Chondrocyte (in vitro differentiated cells): ENCODE measurements around the gene FGA. TPM values are rescaled to one million over a fixed set of nuclear protein-coding genes. Genes with fewer than 3 reads are reported as not detected.

Experiments
- DNase-seq: peaks from one replicate; pipeline ENCODE4 v3.0.0; 2021; ENCODE audit warnings: mixed read lengths, low spot score
- H3K27ac Mint-ChIP-seq: one replicate; pipeline ENCODE4 v1.8.0; 2021; ENCODE audit warnings: mild to moderate bottlenecking, moderate library complexity, mixed read lengths; ENCODE audit not compliant: unreplicated experiment
- H3K27me3 Mint-ChIP-seq: 2 replicates; pipeline ENCODE4 v1.8.0; 2021; ENCODE audit warnings: low read depth, mixed read lengths
- H3K36me3 Mint-ChIP-seq: 2 replicates; pipeline ENCODE4 v1.8.0; 2021; ENCODE audit warnings: low read depth, mixed read lengths
- H3K4me1 Mint-ChIP-seq: 2 replicates; pipeline ENCODE4 v1.8.0; 2021; ENCODE audit warnings: low read depth, mild to moderate bottlenecking, mixed read lengths
- H3K4me3 Mint-ChIP-seq: one replicate; pipeline ENCODE4 v1.8.0; 2021; ENCODE audit warnings: mild to moderate bottlenecking, moderate library complexity, mixed read lengths; ENCODE audit not compliant: unreplicated experiment
- H3K9me3 Mint-ChIP-seq: 2 replicates; pipeline ENCODE4 v1.8.0; 2021; ENCODE audit warnings: low read depth, mixed read lengths
- total RNA-seq: library from RNA; stranded (reverse); gene quantifications from 3 replicates; pipeline ENCODE4 v1.2.1, GENCODE V29; 2021
- TF ChIP-seq, protein P1 (sequence below): fragments of 200-600 bp; sonication (generic); IDR thresholded peaks from 2 replicates; pipeline ENCODE4 v1.5.0; 2021; ENCODE audit warnings: antibody characterized with exemption, mild to moderate bottlenecking, moderate library complexity

FGA gene
- total RNA-seq, 1 donor from 2014 or later = not detected

DNA sequence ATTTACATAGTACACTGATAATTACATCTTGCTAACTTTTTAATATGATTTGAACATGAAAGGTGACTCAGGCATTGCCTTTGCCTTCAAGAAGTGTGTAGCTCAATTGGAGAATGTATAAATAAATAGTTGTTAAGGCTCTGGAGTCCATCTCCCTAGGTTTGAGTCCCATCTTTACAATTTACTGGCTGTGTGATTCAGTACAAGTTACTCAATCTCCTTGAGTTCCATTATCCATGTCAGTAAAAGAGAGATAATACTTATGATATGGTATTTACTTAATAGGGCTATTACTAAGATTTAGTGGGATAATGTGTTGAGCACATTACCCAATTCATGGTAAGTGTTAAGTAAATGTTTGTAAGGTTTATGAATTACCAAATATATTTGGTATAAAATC lies 23.8 kb upstream of the FGA start:
- H3K4me1 Mint-ChIP-seq = peaks cover 2% of the 10 kb centered on the region
- DNase-seq = no peak
- no peak overlapping the region for H3K27ac Mint-ChIP-seq
- H3K9me3 Mint-ChIP-seq = no peaks in the 10 kb centered on the region
- H3K27me3 Mint-ChIP-seq = peaks cover 33% of the 10 kb centered on the region
- no peak overlapping the region for H3K4me3 Mint-ChIP-seq
- TF ChIP-seq, protein P1, sequence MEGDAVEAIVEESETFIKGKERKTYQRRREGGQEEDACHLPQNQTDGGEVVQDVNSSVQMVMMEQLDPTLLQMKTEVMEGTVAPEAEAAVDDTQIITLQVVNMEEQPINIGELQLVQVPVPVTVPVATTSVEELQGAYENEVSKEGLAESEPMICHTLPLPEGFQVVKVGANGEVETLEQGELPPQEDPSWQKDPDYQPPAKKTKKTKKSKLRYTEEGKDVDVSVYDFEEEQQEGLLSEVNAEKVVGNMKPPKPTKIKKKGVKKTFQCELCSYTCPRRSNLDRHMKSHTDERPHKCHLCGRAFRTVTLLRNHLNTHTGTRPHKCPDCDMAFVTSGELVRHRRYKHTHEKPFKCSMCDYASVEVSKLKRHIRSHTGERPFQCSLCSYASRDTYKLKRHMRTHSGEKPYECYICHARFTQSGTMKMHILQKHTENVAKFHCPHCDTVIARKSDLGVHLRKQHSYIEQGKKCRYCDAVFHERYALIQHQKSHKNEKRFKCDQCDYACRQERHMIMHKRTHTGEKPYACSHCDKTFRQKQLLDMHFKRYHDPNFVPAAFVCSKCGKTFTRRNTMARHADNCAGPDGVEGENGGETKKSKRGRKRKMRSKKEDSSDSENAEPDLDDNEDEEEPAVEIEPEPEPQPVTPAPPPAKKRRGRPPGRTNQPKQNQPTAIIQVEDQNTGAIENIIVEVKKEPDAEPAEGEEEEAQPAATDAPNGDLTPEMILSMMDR = no peak
- H3K36me3 Mint-ChIP-seq = no peaks in the 10 kb centered on the region

DNA sequence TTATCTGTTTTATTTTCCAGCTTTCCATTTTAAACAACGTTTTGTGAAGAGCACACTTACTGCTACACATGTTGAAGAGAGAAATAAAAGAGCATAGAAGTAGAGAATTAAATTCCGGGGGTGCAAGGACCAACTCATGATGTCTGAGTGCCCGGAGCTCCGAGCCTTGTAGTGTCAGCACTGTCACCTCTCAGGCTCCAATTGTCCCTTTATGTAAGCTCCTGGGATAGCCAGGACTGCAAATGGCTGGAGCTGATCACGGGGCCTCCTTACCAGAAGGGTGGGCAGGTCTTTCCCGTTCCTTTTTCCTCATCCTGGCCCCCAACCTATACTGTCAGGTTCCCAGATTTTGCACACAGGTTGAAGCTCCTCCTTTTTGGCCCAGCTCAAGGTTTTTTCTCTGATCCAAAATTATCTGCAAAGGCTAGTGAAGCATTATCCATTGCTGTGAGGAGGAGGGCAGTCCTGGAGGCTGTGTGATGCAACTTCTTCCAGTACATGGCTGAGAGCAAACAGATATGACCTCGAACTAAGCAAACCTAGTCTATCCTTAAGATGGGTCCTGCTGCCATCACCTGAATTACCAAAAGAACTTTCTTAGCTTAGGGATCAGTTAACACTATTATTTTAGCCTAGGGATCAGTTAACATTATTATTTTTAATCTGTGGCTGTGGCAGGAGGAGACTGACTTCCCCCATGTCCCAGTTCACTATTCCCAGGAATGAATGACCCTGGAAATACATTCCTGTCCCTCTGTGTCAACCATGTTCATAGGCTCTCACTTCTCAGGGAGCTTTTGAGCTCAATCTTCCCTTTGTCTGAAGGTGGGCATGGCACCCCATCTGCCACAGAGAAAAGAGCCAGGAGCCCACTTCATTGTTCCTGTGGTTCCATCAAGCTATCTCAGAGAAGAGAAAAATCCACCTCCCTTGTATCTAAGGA lies 22.2 kb upstream of the FGA start, which contains the start of gene FGG:
TSS of gene FGG (minus strand) at position 185 of the 943 bp plus-strand sequence. CDS start at position 138, 47 bp downstream.
- Mint-ChIP-seq H3K27me3 (peaks cover 43% of the 10 kb centered on the region), H3K4me3 (no peak within 1 kb of the TSS), H3K27ac (peak within 1 kb of the TSS; percentile 14), H3K36me3 (no peaks in the 10 kb centered on the region), H3K4me1 (peaks cover 2% of the 10 kb centered on the region), H3K9me3 (no peaks in the 10 kb centered on the region)
- TF ChIP-seq, protein P1 = no peak
- no peak for DNase-seq

DNA sequence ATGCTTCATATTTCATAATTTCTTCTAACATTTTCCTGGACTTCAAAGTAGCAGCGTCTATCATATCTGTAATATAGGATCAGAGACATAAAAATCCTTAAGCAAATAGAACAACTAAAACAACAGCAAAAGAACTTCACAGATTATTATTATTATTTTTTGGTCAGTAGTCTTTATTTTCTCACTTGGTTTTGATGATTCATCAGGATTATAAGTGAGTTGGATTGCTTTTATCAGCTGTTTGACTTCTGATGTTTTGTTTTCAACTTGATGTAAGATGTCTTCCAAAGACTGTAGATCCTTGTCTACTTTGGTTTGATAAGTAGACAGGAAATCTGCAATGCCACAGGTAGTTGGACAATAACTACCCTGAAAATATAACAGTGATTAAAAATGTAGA lies 21.3 kb upstream of the FGA start:
- Mint-ChIP-seq H3K9me3 (no peaks in the 10 kb centered on the region), H3K4me1 (peaks cover 2% of the 10 kb centered on the region), H3K27ac (no peak overlapping the region), H3K4me3 (no peak overlapping the region), H3K36me3 (no peaks in the 10 kb centered on the region), H3K27me3 (peaks cover 48% of the 10 kb centered on the region)
- TF ChIP-seq, protein P1 = no peak
- no peak for DNase-seq

DNA sequence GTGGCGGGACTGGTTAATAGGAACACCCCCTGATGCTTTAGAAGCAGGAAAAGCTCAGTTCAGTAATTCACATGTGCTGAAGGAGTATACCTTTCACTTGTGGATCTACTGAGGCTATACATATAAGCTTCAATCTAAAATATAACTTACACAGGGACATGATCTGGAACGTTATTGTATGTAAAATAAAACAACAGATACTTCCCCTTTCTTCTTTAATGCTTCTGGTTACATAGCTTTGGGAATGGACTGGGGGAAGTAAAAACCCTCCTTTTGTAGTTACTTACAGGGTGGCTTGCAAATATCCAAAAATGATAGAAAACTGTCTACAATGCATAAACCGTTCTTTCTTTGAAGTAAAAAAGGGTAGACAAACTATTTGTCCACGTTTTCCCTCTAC lies 20.0 kb upstream of the FGA start:
- DNase-seq = no peak
- no peak overlapping the region for H3K27ac Mint-ChIP-seq
- TF ChIP-seq, protein P1 = no peak
- H3K27me3 Mint-ChIP-seq = peaks cover 56% of the 10 kb centered on the region
- no peaks in the 10 kb centered on the region for H3K4me1 Mint-ChIP-seq
- H3K9me3 Mint-ChIP-seq = no peaks in the 10 kb centered on the region
- no peaks in the 10 kb centered on the region for H3K36me3 Mint-ChIP-seq
- no peak overlapping the region for H3K4me3 Mint-ChIP-seq

DNA sequence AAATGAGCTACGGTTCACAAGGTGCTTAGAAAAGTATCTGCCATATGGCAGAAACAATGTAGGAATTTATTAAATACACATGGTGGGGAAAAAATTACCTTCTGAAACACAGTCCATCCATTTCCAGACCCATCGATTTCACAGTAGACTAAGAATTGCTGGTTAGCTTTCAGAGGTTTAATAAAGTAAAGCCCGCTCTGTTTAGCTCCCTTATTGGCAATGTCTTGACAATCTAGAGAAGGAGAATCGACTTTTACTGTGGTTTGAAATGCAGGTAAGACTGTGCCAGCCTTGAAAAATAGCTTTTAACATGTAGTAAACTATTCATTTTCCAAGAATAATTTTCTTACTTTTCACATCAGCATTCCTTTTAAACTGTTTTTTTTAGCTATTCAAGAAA lies 19.0 kb upstream of the FGA start:
- H3K36me3 Mint-ChIP-seq = no peaks in the 10 kb centered on the region
- TF ChIP-seq, protein P1 = no peak
- H3K27me3 Mint-ChIP-seq = peaks cover 63% of the 10 kb centered on the region
- no peak overlapping the region for H3K4me3 Mint-ChIP-seq
- H3K9me3 Mint-ChIP-seq = no peaks in the 10 kb centered on the region
- no peak overlapping the region for H3K27ac Mint-ChIP-seq
- DNase-seq = no peak
- H3K4me1 Mint-ChIP-seq = no peaks in the 10 kb centered on the region
